ENCODE measurements around the gene DCT. TPM values are rescaled to one million over a fixed set of nuclear protein-coding genes. Genes with fewer than 3 reads are reported as not detected.

Gene DCT
- total RNA-seq, 1 donor = not detected

DNA sequence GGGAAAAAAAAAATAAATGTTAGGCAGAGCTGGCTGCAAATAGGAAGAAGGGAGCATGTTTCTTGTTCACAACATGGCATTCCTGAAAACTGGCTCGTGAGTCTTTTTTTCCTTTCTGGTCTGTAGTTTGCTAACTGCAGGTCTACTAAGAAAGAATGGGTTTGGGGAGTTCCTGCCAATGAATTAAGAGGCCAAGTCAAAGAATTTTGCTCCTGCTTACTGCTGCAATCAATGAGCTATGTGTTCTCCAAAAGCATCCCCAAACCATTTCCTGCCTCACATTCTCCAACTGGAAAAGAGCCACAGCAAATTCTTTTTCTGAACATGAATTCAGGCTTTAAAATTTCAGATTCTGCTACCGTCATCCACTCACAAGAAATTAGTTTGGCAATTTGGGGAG lies 88.6 kb downstream of the DCT start:
- no peaks in the 10 kb centered on the region for H3K4me1 ChIP-seq (ENCODE audit: insufficient read depth, low read length)
- H3K9me3 ChIP-seq (ENCODE audit: low read depth, low read length) = no peaks in the 10 kb centered on the region
- no peak overlapping the region for H3K4me3 ChIP-seq (ENCODE audit: low read length)
- no peaks in the 10 kb centered on the region for H3K27me3 ChIP-seq (ENCODE audit: insufficient read depth, low read length)

DNA sequence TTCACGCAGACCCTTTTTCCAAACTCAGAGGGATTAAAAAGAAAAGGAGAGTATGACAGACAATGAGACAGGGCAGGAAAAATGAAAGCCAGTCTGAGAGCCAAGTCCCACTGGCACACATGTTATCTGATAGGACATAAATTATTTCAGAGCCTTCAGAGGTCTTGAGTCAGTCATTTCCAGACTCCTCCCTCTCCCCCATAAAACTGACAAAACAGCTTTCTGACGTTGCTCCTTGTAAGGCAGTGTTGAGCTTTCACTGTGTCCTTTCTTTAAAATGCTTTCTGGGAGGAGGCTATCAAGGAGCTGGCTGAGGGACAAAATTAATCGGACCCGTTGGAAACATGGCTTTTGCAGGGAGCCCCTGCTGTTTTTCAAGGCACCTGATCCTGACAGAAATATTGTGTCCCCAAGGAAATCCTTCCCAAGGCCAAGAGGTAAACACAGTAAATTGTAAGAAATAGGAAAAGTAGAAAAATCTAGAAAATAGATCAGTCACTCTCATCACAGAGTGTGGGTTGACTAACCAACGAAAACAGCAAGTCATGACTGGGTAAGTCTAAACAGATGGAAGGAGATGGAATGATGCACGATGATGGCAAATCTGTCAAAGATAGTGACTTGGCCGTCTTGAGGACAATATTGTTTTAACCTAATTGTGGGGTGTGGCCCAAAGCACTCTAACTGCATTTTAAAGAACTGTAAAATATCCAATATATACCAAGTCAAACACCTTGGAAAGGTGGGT lies 89.7 kb downstream of the DCT start:
- no peaks in the 10 kb centered on the region for H3K27me3 ChIP-seq (ENCODE audit: insufficient read depth, low read length)
- no peak overlapping the region for H3K4me3 ChIP-seq (ENCODE audit: low read length)
- H3K4me1 ChIP-seq (ENCODE audit: insufficient read depth, low read length) = no peaks in the 10 kb centered on the region
- no peaks in the 10 kb centered on the region for H3K9me3 ChIP-seq (ENCODE audit: low read depth, low read length)

DNA sequence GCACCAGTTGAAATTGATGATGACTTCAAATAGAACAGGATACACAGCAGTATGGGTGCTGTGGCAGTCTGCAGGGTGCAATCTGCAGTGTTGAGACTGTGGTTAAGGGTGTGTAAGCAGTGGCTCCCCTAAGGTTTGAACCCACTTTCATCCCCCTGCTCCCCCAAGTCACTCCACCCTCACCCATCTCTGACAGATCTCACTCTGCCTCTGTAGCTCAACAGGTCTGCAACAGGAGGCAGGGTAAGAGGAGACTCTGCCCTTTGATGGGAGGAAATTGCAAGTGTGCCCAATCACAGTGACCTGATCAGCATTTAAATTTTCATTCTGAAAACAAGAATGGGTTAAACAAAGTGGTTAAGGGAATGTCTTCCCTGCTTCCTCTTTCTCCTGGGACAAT lies 92.4 kb downstream of the DCT start:
- Histone ChIP-seq H3K4me1 (ENCODE audit: insufficient read depth, low read length) (no peaks in the 10 kb centered on the region), H3K27me3 (ENCODE audit: insufficient read depth, low read length) (no peaks in the 10 kb centered on the region), H3K4me3 (ENCODE audit: low read length) (no peak overlapping the region), H3K9me3 (ENCODE audit: low read depth, low read length) (no peaks in the 10 kb centered on the region)

Other genes starting within 250 kb of the DCT start
- 5.5 TPM for gene TGDS, start 116.5 kb upstream of the DCT start, total RNA-seq
- gene GPR180, start 122.2 kb upstream of the DCT start, total RNA-seq = 1.8 TPM
- not detected for gene SOX21, start 232.9 kb upstream of the DCT start, total RNA-seq

All from mononuclear cell (primary cell).